HepG2 (cell line): ENCODE data around the gene SPAG8. TPM values are rescaled to one million over a fixed set of nuclear protein-coding genes. Genes with fewer than 3 reads are reported as not detected.

Source experiments
- BHLHE40 ChIP-seq: IDR thresholded peaks from 2 replicates; pipeline ENCODE4 v1.6.1; 2011; ENCODE audit warnings: low read length, improper control_type of control experiment
- CREB1 ChIP-seq, 2 experiments: fragments of 450-650 bp in 1 of 2; IDR thresholded peaks; 2 replicates each; pipeline ENCODE4 v1.6.1; 2016 to 2017; ENCODE audit warnings: control low read depth in 1 of 2, mild to moderate bottlenecking in 1 of 2, missing compliant biosample characterization in 1 of 2, missing genetic modification characterization in 1 of 2
- ELF4 ChIP-seq: sonication (generic); formaldehyde crosslinking; IDR thresholded peaks from 2 replicates; pipeline ENCODE4 v1.5.0; 2020; ENCODE audit warnings: missing genetic modification reagents, mild to moderate bottlenecking, moderate library complexity, borderline replicate concordance
- KDM5B ChIP-seq: sonication (generic); formaldehyde crosslinking; IDR thresholded peaks from 2 replicates; pipeline ENCODE4 v1.4.0; 2020; ENCODE audit warnings: missing genetic modification reagents, mild to moderate bottlenecking, borderline replicate concordance
- MAFF ChIP-seq: IDR thresholded peaks from 2 replicates; pipeline ENCODE4 v1.6.1; 2011; ENCODE audit warnings: low read depth, low read length, improper control_type of control experiment
- MIER3 ChIP-seq: IDR thresholded peaks from 2 replicates; pipeline ENCODE4 v1.6.1; 2016; ENCODE audit warnings: missing compliant biosample characterization, borderline replicate concordance
- MIXL1 ChIP-seq: IDR thresholded peaks from 2 replicates; pipeline ENCODE4 v1.6.1; 2016
- NFE2 ChIP-seq: sonication (generic); formaldehyde crosslinking; IDR thresholded peaks from 2 replicates; pipeline ENCODE4 v1.4.0; 2020; ENCODE audit warnings: missing genetic modification reagents
- U2AF2 ChIP-seq: fragments of 200-400 bp; formaldehyde crosslinking; IDR thresholded peaks from 2 replicates; pipeline ENCODE4 v1.6.1; 2017; ENCODE audit warnings: low read depth, mild to moderate bottlenecking, low read length
- ZNF589 ChIP-seq: sonication (generic); formaldehyde crosslinking; conservative IDR thresholded peaks from 2 replicates; pipeline ENCODE4 v1.8.0; 2022; ENCODE audit warnings: mild to moderate bottlenecking, moderate library complexity, missing genetic modification reagents
- ZSCAN22 ChIP-seq: sonication (generic); formaldehyde crosslinking; IDR thresholded peaks from 2 replicates; pipeline ENCODE4 v1.4.0; 2020; ENCODE audit warnings: mild to moderate bottlenecking, missing genetic modification reagents
- polyA plus RNA-seq, 8 experiments: library from polyadenylated mRNA; depleted of rRNA in 3 of 8; stranded (reverse) in 7 of 8; unstranded in 1 of 8; fragments of >200 nt; fragmentation: Illumina TruSeq in 4 of 8; extraction: Trizol in 4 of 8; gene quantifications; 2 replicates each; pipeline versions ENCODE4 v1.2.1 to v1.2.3, GENCODE V29; 2011 to 2016; ENCODE audit warnings: low read depth in 4 of 8, missing spikeins in 1 of 8, mixed read lengths in 1 of 8; ENCODE audit not compliant: insufficient read depth in 1 of 8
- total RNA-seq, 5 experiments: library from RNA; depleted of rRNA; stranded (reverse); fragments of >200 nt; fragmentation: Illumina TruSeq; extraction: Trizol; gene quantifications; 2 replicates each; pipeline ENCODE4 v1.2.3, GENCODE V29; 2016; ENCODE audit warnings: low read depth in 1 of 5
- TF ChIP-seq, protein P1 (sequence below): sonication (generic); formaldehyde crosslinking; IDR thresholded peaks from 2 replicates; pipeline ENCODE4 v1.5.0; 2020; ENCODE audit warnings: mild to moderate bottlenecking, missing genetic modification reagents, moderate library complexity
- TF ChIP-seq, protein P2 (sequence below): fragments of 450-650 bp; IDR thresholded peaks from 2 replicates; pipeline ENCODE4 v1.6.1; 2016
- TF ChIP-seq, protein P3 (sequence below), 2 experiments: sonication (generic) in 1 of 2; formaldehyde crosslinking in 1 of 2; IDR thresholded peaks; 2 replicates each; pipeline versions ENCODE4 v1.4.0 to v1.6.1; 2016 to 2020; ENCODE audit warnings: borderline replicate concordance in 1 of 2, low read depth in 1 of 2, mild to moderate bottlenecking in 1 of 2, missing genetic modification reagents in 1 of 2
- TF ChIP-seq, protein P4 (sequence below), 2 experiments: sonication (generic) in 1 of 2; formaldehyde crosslinking in 1 of 2; IDR thresholded peaks; 2 replicates each; pipeline versions ENCODE4 v1.5.1 to v1.6.1; 2011 to 2020; ENCODE audit warnings: borderline replicate concordance in 1 of 2, low read depth in 1 of 2, low read length in 1 of 2, mild to moderate bottlenecking in 1 of 2, missing genetic modification reagents in 1 of 2, moderate library complexity in 1 of 2
- TF ChIP-seq, protein P5 (sequence below): sonication (generic); formaldehyde crosslinking; conservative IDR thresholded peaks from 2 replicates; pipeline ENCODE4 v1.8.1; 2023; ENCODE audit warnings: missing genetic modification reagents

SPAG8 gene
- total and polyA plus RNA-seq, 2 of the 13 experiments (the other 11 are each of a cell fraction or from before 2014, with no cell fraction given), result 0.18 to 0.27 TPM

DNA sequence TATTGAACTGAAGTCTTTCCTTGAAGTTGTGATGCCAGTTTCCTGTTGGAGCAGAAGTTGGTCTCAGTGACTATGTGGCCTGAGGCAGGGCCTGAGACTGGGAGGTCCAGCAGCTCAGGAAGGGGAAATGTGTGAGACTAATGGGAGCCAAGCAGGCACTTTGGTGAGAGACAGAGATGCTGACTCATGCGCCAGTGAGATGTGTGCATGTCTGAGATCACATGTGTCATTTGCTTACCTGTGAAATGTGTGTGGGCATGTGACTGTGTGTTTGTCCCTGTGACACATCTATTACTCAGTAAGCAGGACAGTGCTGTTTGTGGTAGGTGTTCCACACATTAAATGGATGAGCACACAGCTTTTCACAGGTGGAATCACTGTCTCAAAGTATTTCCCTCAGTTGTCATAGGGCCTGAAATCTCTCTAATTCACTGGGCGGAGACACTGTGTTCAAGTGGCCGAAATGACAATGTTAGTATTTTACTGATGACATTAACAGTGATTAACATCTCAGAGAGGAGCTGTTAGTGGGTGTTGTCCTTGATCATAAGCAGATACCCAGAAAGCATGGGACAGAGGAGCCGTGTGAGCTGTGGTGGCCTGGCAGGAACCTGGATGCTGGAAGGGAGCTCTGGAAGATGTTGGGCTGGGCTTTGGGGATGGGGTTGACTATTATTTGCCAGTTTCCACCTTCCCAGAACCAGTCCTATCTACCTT lies 13.2 kb downstream of the SPAG8 start (continued):
- TF ChIP-seq, protein P1, sequence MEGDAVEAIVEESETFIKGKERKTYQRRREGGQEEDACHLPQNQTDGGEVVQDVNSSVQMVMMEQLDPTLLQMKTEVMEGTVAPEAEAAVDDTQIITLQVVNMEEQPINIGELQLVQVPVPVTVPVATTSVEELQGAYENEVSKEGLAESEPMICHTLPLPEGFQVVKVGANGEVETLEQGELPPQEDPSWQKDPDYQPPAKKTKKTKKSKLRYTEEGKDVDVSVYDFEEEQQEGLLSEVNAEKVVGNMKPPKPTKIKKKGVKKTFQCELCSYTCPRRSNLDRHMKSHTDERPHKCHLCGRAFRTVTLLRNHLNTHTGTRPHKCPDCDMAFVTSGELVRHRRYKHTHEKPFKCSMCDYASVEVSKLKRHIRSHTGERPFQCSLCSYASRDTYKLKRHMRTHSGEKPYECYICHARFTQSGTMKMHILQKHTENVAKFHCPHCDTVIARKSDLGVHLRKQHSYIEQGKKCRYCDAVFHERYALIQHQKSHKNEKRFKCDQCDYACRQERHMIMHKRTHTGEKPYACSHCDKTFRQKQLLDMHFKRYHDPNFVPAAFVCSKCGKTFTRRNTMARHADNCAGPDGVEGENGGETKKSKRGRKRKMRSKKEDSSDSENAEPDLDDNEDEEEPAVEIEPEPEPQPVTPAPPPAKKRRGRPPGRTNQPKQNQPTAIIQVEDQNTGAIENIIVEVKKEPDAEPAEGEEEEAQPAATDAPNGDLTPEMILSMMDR, result no peak
- TF ChIP-seq, protein P2, sequence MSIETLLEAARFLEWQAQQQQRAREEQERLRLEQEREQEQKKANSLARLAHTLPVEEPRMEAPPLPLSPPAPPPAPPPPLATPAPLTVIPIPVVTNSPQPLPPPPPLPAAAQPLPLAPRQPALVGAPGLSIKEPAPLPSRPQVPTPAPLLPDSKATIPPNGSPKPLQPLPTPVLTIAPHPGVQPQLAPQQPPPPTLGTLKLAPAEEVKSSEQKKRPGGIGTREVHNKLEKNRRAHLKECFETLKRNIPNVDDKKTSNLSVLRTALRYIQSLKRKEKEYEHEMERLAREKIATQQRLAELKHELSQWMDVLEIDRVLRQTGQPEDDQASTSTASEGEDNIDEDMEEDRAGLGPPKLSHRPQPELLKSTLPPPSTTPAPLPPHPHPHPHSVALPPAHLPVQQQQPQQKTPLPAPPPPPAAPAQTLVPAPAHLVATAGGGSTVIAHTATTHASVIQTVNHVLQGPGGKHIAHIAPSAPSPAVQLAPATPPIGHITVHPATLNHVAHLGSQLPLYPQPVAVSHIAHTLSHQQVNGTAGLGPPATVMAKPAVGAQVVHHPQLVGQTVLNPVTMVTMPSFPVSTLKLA, result 0 out of 2 replicates have a peak, but pooled peaks have one; percentile 7
- TF ChIP-seq, protein P3, sequence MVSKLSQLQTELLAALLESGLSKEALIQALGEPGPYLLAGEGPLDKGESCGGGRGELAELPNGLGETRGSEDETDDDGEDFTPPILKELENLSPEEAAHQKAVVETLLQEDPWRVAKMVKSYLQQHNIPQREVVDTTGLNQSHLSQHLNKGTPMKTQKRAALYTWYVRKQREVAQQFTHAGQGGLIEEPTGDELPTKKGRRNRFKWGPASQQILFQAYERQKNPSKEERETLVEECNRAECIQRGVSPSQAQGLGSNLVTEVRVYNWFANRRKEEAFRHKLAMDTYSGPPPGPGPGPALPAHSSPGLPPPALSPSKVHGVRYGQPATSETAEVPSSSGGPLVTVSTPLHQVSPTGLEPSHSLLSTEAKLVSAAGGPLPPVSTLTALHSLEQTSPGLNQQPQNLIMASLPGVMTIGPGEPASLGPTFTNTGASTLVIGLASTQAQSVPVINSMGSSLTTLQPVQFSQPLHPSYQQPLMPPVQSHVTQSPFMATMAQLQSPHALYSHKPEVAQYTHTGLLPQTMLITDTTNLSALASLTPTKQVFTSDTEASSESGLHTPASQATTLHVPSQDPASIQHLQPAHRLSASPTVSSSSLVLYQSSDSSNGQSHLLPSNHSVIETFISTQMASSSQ (IDR thresholded peaks at IDR 0.05; ENCODE audit: low read depth), result no peak
- TF ChIP-seq, protein P3 (CRISPR knock-in tag; IDR thresholded peaks at IDR 0.05; ENCODE audit: borderline replicate concordance), result no peak
- TF ChIP-seq CREB1 (IDR thresholded peaks at IDR 0.05) (0 out of 2 replicates have a peak, but pooled peaks have one; percentile 18), CREB1 (CRISPR knock-in tag; IDR thresholded peaks at IDR 0.05) (no peak), NFE2 (CRISPR knock-in tag) (peak; percentile 39; the same call in 1 of the 2 replicates), ZNF589 (CRISPR knock-in tag) (no peak), MAFF (peak; percentile 55), BHLHE40 (0 out of 2 replicates have a peak, but pooled peaks have one; percentile 49), KDM5B (CRISPR knock-in tag) (no peak), MIXL1 (CRISPR knock-in tag) (no peak), U2AF2 (no peak), ELF4 (CRISPR knock-in tag) (no peak), MIER3 (CRISPR knock-in tag) (no peak), ZSCAN22 (no peak)
- TF ChIP-seq, protein P4, sequence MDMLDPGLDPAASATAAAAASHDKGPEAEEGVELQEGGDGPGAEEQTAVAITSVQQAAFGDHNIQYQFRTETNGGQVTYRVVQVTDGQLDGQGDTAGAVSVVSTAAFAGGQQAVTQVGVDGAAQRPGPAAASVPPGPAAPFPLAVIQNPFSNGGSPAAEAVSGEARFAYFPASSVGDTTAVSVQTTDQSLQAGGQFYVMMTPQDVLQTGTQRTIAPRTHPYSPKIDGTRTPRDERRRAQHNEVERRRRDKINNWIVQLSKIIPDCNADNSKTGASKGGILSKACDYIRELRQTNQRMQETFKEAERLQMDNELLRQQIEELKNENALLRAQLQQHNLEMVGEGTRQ (IDR thresholded peaks at IDR 0.05; ENCODE audit: low read depth, low read length), result peak; percentile 27; the same call in 1 of the 2 replicates
- TF ChIP-seq, protein P4 (CRISPR knock-in tag; IDR thresholded peaks at IDR 0.05; ENCODE audit: borderline replicate concordance), result no peak
- TF ChIP-seq, protein P5, sequence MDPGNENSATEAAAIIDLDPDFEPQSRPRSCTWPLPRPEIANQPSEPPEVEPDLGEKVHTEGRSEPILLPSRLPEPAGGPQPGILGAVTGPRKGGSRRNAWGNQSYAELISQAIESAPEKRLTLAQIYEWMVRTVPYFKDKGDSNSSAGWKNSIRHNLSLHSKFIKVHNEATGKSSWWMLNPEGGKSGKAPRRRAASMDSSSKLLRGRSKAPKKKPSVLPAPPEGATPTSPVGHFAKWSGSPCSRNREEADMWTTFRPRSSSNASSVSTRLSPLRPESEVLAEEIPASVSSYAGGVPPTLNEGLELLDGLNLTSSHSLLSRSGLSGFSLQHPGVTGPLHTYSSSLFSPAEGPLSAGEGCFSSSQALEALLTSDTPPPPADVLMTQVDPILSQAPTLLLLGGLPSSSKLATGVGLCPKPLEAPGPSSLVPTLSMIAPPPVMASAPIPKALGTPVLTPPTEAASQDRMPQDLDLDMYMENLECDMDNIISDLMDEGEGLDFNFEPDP (CRISPR knock-in tag), result no peak
